Thyroid gland (tissue), 4 donors: ENCODE measurements around the gene CEP131. TPM values are rescaled to one million over a fixed set of nuclear protein-coding genes. Genes with fewer than 3 reads are reported as not detected.

Experiments
- DNase-seq, 2 donors: peaks; one replicate each; pipeline ENCODE4 v3.0.0-alpha.2; 2019
- H3K27ac ChIP-seq, 3 donors: fragments of 200-600 bp; sonication (generic); 1 replicate in 2 of 3; 2 replicates in 1 of 3; pipeline ENCODE4 v1.5.1; 2016 to 2019; ENCODE audit warnings: mild to moderate bottlenecking in 1 of 3, moderate library complexity in 1 of 3
- H3K27me3 ChIP-seq: fragments of 200-600 bp; sonication (generic); one replicate; pipeline ENCODE4 v1.5.1; 2019
- H3K36me3 ChIP-seq, 2 donors: fragments of 200-600 bp; sonication (generic); one replicate each; pipeline ENCODE4 v1.5.1; 2016 to 2019
- H3K4me1 ChIP-seq, 2 donors: fragments of 200-600 bp; sonication (generic); one replicate each; pipeline ENCODE4 v1.5.1; 2017 to 2019
- H3K4me3 ChIP-seq, 3 donors: fragments of 200-600 bp; sonication (generic); replicated peaks in 1 of 3; 1 replicate in 2 of 3; 2 replicates in 1 of 3; pipeline ENCODE4 v1.5.1; 2016; ENCODE audit warnings: mild to moderate bottlenecking in 1 of 3
- H3K9me3 ChIP-seq: fragments of 200-600 bp; sonication (generic); one replicate; pipeline ENCODE4 v1.5.1; 2017
- POLR2A ChIP-seq, 2 donors: fragments of 450-650 bp; IDR thresholded peaks; one replicate each; pipeline ENCODE4 v1.6.1; 2017; ENCODE audit warnings: antibody characterized with exemption in 2 of 2, mild to moderate bottlenecking in 2 of 2, moderate library complexity in 1 of 2
- WGBS, 2 donors: methylation state at CpG; one replicate each; pipeline ENCODE4 v1.1.5; 2017; 5-methylcytosine and 5-hydroxymethylcytosine counted together
- intact Hi-C: fragments of 100-400 bp; cut with DNase I; formaldehyde crosslinking; loops from one replicate; pipeline ENCODE4 v1.15.1; 2023
- total RNA-seq, 4 donors: library from RNA; depleted of rRNA; stranded (reverse); fragments of >200 nt; gene quantifications; one replicate each; pipeline ENCODE4 v1.2.3, GENCODE V29; 2016
- TF ChIP-seq, protein P1 (sequence below), 6 experiments: fragments of 200-600 bp in 3 of 6; fragments of 450-650 bp in 3 of 6; sonication (generic) in 3 of 6; IDR thresholded peaks; one replicate each; pipeline ENCODE4 v1.5.1; 2016 to 2019; ENCODE audit warnings: antibody characterized with exemption in 6 of 6, mild to moderate bottlenecking in 2 of 6, inconsistent platforms in 1 of 6, moderate library complexity in 1 of 6

CEP131 gene
- total RNA-seq, 4 donors from 2014 or later, result 6.9 to 12.0 (median 8.6) TPM

DNA sequence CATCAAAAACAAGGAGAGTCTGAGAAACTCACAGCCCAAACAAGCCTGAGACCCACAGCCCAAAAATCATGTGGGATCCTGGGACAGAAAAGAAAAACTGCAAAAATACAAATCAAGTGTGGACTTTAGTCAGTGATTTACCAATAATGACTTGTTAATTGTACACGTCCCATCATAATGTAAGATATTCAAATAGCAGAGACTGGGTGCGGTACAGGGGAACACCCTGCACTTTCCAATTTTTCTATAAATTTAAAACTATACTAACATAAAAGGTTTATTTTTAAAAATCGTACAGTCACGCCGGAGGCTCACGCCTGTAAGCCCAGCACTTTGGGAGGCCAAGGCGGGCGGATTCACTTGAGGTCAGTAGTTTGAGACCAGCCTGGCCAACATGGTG, 8.8 kb downstream of the CEP131 start:
- no peak overlapping the region for H3K4me3 ChIP-seq
- intact Hi-C loops, result no loop called here
- no peaks in the 10 kb centered on the region for H3K4me1 ChIP-seq
- no peaks in the 10 kb centered on the region for H3K9me3 ChIP-seq
- no peaks in the 10 kb centered on the region for H3K27me3 ChIP-seq
- no peaks in the 10 kb centered on the region for H3K36me3 ChIP-seq
- no peak overlapping the region for H3K27ac ChIP-seq
- TF ChIP-seq, protein P1, sequence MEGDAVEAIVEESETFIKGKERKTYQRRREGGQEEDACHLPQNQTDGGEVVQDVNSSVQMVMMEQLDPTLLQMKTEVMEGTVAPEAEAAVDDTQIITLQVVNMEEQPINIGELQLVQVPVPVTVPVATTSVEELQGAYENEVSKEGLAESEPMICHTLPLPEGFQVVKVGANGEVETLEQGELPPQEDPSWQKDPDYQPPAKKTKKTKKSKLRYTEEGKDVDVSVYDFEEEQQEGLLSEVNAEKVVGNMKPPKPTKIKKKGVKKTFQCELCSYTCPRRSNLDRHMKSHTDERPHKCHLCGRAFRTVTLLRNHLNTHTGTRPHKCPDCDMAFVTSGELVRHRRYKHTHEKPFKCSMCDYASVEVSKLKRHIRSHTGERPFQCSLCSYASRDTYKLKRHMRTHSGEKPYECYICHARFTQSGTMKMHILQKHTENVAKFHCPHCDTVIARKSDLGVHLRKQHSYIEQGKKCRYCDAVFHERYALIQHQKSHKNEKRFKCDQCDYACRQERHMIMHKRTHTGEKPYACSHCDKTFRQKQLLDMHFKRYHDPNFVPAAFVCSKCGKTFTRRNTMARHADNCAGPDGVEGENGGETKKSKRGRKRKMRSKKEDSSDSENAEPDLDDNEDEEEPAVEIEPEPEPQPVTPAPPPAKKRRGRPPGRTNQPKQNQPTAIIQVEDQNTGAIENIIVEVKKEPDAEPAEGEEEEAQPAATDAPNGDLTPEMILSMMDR (IDR thresholded peaks at IDR 0.05), result no peak
- TF ChIP-seq POLR2A (IDR thresholded peaks at IDR 0.05), result no peak
- WGBS, 2 donors, result 96 to 97% methylated on average over 8 of the region's 8 CpGs
- DNase-seq, result no peak

DNA sequence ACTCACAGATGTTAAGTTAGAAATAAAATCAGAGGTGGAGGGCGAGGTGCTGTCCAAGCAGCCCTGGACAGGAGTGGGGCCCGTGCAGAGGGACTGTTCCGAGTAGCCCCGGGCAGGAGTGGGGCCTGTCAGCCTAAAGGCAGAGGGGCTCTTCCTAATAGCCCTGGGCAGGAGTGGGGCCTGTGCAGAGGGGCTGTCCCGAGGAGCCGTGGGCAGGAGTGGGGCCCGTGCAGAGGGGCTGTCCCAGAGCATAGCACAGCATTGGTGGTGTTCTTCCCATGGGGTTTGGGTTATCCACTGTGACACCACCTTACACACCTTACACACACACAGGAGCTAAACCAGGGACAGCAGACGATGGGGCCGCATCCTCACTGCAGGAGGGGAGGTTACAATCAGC, 10.4 kb downstream of the CEP131 start:
- 93 to 96% methylated on average over 8 to 9 of the region's 9 CpGs for WGBS, 2 donors
- H3K27ac ChIP-seq, result no peak overlapping the region
- intact Hi-C loops, result no loop called here
- DNase-seq, result no peak
- H3K27me3 ChIP-seq, result no peaks in the 10 kb centered on the region
- no peaks in the 10 kb centered on the region for H3K36me3 ChIP-seq
- no peaks in the 10 kb centered on the region for H3K4me1 ChIP-seq
- no peak overlapping the region for H3K4me3 ChIP-seq
- H3K9me3 ChIP-seq, result no peaks in the 10 kb centered on the region
- TF ChIP-seq, protein P1 (IDR thresholded peaks at IDR 0.05), result no peak
- TF ChIP-seq POLR2A (IDR thresholded peaks at IDR 0.05), result no peak

DNA sequence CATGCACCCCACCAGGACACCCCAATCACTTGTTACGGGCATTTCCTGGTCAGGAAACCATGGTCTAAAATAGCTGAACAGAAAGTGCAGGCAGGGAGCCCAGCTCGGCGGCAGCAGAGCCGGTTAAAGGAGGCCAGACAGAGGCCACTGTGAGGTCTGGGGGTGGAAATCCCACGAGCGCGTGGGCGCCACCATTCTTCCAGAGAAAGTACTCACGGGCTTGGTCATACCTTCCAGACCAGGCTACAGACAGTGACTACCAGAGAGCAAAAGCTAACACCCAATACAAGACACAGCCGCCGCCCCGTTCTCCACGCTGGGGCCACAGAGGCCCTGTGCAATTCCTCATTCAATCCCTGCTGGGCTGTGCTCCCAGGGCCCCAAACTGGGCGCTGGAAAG, 11.9 kb downstream of the CEP131 start:
- Histone ChIP-seq H3K4me3 (no peak overlapping the region), H3K36me3 (no peaks in the 10 kb centered on the region), H3K4me1 (no peaks in the 10 kb centered on the region), H3K9me3 (no peaks in the 10 kb centered on the region), H3K27me3 (no peaks in the 10 kb centered on the region), H3K27ac (no peak overlapping the region)
- intact Hi-C loops, result no loop called here
- no peak for DNase-seq
- no peak for TF ChIP-seq POLR2A (IDR thresholded peaks at IDR 0.05)
- TF ChIP-seq, protein P1 (IDR thresholded peaks at IDR 0.05), result no peak
- 75 to 76% methylated on average over 14 of the region's 14 CpGs for WGBS, 2 donors

DNA sequence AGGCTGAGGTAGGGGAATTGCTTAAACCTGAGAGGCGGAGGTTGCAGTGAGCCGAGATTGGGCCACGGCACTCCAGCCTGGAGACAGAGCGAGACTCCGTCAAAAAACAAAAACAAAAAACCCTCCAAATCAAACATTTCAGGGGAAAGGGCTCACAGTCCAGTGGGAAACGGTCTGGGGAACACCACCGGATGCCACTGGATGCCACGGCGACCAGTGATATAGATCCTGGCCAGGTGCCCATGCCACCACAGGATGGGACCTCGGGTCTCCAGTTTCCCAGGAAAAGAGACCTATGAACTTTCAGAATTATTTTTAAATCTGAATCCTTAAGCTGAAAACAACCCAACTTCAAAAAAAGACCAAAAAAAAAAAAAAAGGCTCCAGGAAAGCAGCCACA, 12.3 kb downstream of the CEP131 start:
- WGBS, 2 donors, result 70 to 77% methylated on average over 10 of the region's 10 CpGs
- H3K4me3 ChIP-seq, result no peak overlapping the region

DNA sequence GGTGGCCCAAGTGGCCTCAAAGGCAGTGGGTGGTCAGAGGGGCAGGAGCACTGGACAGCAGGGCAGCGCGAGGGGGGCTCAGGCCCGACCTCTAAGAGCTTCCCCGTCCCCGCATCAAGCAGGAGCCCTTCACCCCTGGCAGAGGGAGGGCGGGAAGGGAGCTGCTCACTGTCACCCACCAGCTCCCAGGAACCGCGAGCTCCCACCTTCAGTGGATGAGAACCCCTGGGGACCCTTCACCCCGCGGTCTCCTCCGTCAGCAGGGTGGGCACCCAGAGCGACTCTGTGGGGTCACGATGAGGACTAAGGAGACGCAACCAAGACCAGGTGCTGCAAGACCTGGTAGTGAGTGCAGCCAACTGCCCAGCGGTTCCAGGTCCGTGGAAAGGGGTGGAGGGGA, 13.6 kb downstream of the CEP131 start:
- H3K27me3 ChIP-seq, result no peaks in the 10 kb centered on the region
- no peaks in the 10 kb centered on the region for H3K4me1 ChIP-seq
- 97 to 100% methylated on average over 11 to 16 of the region's 16 CpGs for WGBS, 2 donors
- H3K36me3 ChIP-seq, result no peaks in the 10 kb centered on the region
- no peak for TF ChIP-seq POLR2A (IDR thresholded peaks at IDR 0.05)
- TF ChIP-seq, protein P1 (IDR thresholded peaks at IDR 0.05), result no peak
- H3K4me3 ChIP-seq, result no peak overlapping the region
- no peak overlapping the region for H3K27ac ChIP-seq
- no peaks in the 10 kb centered on the region for H3K9me3 ChIP-seq
- intact Hi-C loops, result no loop called here
- no peak for DNase-seq

More for the DNA sequence above, 12.3 kb downstream of the CEP131 start:
- TF ChIP-seq, protein P1 (IDR thresholded peaks at IDR 0.05), result no peak
- no peak for TF ChIP-seq POLR2A (IDR thresholded peaks at IDR 0.05)
- Histone ChIP-seq H3K27me3 (no peaks in the 10 kb centered on the region), H3K27ac (no peak overlapping the region), H3K36me3 (no peaks in the 10 kb centered on the region), H3K4me1 (no peaks in the 10 kb centered on the region), H3K9me3 (no peaks in the 10 kb centered on the region)
- intact Hi-C loops, result no loop called here
- no peak for DNase-seq
